GM21381 (cell line): ENCODE data around the gene TAF1B.

Source experiments
- ATAC-seq: cut with Tn5 transposase; IDR thresholded peaks from one replicate; pipeline ENCODE4 v1.9.1; 2021; ENCODE audit warnings: mild to moderate bottlenecking, moderate library complexity; ENCODE audit not compliant: unreplicated experiment

The TAF1B gene

GRCh38 chr2:9937258-9937657, 94.0 kb downstream of the TAF1B start:
- no peak for ATAC-seq

DNA sequence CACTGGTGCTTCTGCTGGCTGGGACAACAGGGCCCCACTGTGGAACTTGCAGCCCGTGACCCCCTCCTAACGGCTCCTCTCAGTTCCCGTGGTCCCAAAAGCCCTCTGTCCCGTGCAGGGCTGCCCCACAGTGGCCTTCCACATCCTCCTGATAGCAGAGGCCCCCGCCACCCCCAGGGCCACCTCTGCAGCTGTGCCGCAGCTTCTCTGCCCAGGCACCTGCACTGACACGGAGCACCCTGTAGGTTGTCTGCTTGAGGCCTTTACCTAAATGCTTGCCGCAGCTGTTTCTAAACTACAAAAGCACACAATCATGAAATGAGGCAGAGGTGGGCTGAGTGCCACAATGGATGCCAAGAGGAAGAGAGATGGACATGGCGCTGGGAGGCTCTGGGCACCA, 94.7 kb downstream of the TAF1B start:
- ATAC-seq: no peak

DNA sequence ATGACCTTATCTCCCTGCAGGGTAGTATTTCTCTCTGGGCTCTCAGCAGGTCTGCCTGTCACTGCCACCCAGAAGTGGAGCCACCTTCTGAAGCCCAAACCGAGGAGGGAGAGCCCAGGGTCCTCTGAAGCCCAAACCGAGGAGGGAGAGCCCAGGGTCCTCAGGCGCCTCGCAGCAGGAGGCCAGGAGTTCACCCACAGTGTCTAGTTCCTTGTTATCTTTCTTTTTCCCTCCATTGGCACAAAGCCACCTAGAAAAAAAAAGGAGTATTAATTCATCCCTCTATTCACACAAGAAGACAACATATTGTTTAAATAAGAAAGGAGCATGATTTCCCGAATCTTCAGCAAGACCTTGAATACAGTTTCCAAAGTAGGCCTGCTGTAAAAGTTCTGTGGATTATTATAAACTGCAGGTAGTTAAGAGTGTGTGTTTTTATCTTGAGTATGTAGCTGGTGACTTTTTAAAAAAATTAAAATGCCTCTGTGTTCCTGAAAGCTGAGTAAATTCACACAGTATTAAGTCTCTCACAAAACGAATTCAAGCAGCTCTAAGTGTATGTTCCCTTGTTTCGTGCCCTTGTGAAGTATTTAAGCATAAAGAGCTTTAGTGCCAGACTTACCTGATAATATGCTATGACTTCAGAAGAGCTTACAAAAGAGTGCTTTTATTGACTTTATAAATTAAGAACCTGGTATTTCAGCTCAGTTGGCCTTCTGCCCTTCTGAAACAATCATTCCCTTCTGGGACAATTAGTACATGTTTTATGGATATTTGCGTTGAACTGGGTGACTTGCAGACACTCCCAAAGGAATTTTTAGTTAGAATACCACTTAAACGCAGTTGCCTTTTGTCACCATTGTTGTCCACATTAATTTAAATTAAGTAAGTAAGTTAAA, 96.6 kb downstream of the TAF1B start:
- no peak for ATAC-seq

DNA sequence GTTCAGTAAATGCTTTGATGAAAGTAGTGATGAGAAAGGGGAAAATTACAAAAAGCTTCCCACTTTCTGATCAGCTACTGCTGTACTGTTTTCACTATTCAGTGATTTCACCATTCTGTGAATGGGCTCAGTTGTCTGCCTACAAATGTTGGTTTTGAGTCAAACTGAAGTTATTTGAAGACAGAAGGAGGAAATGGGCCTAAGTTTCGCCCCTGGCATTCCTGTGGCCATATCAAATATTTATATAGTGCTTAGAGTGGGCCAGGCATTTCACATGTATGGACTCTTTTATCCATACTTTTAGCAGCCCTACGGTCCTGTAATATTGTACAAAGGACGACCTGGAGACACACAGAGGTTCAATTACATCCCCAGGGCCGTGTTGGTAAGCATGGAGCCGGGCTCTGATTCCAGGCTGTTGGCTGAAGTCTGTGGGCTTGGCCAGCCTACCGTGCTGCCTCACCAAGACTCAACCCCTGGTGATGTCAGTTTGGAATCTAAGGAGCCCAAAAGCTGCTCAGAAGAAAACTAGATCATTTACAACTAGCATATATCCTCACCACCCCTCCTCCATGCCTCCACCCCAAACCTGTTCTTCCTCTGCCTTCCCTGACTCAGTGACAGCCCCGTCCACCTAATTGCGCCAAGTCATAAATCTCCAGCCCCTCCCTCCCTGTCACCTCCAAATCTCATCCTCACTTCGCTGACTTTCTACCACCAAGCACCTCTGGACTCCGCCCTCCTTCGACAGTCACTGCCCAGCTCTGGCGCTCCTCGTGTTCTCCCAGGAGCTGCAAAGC, 98.1 kb downstream of the TAF1B start:
- no peak for ATAC-seq

DNA sequence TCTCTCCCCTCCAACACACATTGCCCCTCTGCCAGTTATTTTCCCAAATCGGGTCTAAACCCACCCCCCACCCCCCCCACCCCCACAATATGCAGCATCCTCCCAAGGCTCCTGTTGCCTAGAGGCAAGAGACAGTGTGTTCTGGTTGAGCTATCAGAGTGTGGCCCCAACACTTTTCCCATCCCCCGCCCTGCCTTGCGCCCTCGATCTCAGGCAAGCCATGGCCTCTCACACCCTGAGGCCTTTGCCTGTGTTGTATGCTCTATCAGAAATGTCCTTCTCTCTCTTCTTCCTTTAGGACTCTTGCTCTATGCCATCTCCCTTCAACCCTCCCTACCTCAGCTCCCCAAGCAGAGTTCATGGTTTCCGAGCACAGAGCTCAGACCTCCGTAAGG, 98.7 kb downstream of the TAF1B start:
- ATAC-seq: no peak

DNA sequence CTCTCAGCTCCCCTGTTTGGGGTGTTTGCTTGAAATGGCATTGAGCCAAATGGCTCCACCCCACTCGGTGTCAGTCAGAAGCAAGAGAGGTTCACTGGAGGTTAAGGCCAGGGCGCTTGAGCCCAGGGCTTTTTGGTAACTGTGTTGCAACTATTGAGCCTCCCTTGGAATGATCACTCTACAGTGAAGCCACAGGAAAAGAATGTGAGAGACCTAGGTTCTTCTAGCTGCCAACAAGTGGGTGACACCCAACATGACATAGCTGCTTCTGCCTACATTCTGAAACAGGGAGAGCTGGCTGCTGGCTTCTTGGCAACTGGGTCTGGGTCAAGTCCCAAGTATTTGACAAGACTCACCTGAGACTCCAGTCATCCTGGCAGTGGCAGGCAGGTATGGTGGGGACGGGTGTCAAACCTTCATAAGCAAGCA, 101.1 kb downstream of the TAF1B start:
- ATAC-seq: no peak

GRCh38 chr2:9945596-9945995, 102.3 kb downstream of the TAF1B start:
- ATAC-seq: no peak

DNA sequence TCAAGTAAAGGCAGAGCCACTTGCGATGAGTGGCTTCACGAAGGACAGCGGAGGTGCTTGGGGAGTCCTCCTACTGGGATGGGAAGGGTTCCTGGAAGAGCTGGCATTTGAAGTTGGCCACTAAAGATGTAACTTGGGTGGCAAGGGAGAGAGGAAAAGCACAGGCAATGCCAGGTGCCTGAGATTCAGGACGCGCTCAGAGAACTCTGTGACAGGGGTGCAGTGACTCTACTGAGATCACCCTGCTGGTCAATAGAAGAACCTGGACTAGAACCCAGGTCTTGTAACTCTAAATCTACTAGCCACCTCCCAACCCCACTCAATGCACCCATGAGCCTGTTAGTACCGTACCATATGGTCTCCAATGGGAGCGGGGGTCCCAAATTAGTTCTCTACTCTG, 102.8 kb downstream of the TAF1B start:
- ATAC-seq: no peak

DNA sequence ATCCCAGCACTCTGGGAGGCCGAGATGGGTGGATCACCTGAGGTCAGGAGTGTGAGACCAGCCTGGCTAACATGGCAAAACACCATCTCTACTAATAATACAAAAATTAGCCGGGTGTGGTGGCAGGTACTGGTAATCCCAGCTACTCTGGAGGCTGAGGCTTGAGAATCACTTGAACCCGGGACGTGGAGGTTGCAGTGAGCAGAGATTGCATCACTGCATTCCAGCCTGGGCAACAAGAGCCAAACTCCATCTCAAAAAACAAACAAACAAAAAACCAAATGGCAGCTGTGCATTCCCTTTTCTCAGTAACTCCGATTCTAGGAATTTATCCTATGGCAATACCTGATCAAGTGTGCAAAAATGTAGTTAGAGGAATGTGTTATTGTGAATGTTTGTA, 103.5 kb downstream of the TAF1B start:
- no peak for ATAC-seq

GRCh38 chr2:9948721-9949120, 105.4 kb downstream of the TAF1B start:
- no peak for ATAC-seq

DNA sequence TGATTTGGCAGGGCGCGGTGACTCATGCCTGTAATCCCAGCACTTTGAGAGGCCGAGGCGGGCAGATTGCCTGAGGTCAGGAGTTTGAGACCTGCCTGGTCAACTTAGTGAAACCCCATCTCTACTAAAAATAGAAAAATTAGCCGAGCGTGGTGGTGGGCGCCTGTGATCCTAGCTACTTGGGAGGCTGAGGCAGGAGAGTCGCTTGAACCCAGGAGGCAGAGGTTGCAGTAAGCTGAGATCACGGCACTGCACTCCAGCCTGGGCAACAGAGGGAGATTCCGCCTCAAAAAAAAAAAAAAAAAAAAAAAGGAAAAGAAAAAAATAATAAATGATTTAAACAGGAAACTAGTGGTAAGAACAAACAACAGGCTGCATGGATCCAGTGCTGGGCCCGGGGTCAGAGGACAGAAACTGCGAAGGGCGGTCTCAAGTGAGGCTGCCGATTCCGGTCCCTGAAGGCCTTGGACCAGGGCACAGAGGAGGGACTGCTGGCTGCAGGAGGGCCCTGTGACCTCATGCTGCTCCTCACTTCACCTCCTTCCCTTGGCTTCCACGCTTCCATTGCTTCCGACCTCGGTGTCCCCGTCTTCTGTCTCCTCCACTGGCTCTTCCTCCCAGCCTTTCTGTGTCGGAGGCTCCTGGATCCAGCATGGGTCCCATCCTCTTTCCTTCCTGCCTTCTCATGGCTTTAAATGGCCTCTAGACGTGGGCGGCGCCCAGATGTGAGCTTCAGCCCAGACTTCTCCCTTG, 106.1 kb downstream of the TAF1B start:
- ATAC-seq: no peak

- no peak for ATAC-seq
Measured at GRCh38 chr2:9949992-9950520, 106.8 kb downstream of the TAF1B start.

- ATAC-seq: peak; percentile 33
Measured at GRCh38 chr2:9950521-9951271, 107.4 kb downstream of the TAF1B start.

DNA sequence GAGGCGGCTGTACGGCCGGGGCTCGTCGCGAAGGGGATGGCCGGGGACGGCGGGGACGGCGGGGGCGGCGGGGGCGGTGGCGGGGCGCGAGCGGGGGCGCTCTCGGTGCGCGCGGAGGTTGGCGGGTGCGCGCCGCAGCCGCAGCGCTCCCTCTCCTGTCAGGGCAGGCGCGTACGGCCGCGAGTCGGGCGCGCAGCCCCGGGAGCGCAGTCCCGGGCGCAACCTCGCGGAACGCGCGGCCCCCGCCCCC, 107.9 kb downstream of the TAF1B start:
- ATAC-seq: no peak

- ATAC-seq: peak; percentile 93
Measured at GRCh38 chr2:9951522-9952285, 108.4 kb downstream of the TAF1B start, which contains the start of gene GRHL1. GRHL1 (plus strand) TSS chr2:9951693; CDS start chr2:9951834, 141 bp downstream.

DNA sequence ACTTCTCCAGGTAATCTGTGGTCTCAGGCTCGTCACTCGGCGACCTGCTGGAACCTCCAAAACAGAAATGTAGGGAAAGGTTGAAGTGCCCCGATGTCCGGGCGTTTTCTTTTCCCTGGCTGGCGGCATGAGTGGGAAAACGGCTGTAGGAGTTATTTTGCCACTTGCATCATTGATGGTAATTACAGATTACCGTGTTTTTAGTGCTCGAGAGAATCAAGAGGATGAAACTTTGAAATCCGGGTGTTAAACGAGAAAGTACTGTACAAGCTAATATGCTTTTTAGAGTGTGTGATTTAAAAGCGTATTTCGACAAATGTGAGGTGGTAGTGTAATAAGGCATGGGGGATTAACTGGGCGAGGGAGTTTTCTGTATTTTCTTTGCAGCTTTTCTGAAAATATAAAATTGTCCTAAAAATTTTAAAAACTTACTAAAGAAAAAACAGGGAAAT, 109.0 kb downstream of the TAF1B start:
- ATAC-seq: no peak

DNA sequence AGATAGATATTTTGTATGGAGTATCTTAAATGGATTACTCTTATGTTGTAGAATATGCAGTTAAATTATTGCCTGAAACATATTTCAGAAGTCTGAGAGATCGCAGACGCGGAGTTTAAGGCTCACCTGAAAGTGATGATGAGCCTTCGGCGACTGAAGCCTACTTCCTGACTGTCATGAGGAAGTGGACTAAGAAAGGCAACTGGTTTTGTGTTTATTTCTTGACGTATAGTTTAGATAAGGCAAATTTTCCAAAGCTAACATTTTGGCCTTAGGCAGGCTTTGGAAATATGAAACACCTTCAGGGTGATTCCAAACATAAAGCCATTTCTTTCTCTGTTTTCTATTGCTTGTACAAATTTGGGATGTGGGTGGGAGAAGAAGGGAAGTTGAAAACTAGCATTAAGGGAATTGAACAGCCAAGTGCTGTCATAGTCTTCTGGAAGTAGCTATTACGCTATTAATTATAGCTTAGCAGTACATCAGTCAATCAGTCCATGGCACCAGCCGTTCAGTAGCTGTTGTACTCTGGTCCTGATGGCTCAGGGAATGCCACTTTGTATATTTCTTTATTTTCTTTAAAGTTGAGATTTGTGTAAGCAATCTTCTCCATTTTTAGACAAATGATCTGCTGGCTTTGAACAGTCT, 109.7 kb downstream of the TAF1B start:
- no peak for ATAC-seq

- ATAC-seq: no peak
Measured at GRCh38 chr2:9954136-9954535, 110.9 kb downstream of the TAF1B start.

- no peak for ATAC-seq
Measured at GRCh38 chr2:9958057-9958456, 114.8 kb downstream of the TAF1B start.
